Measurements from ENCODE around the gene SH3BGRL2. TPM values are rescaled to one million over a fixed set of nuclear protein-coding genes. Genes with fewer than 3 reads are reported as not detected.

Gene SH3BGRL2
- total RNA-seq, 1 donor from 2014 or later: 47.0 TPM

- Histone ChIP-seq H2AFZ (replicated peaks) (no peak overlapping the region), H3K79me2 (ENCODE audit: low read depth) (no peaks in the 10 kb centered on the region), H3K4me1 (peaks cover 18% of the 10 kb centered on the region), H3K27me3 (no peaks in the 10 kb centered on the region), H3K36me3 (no peaks in the 10 kb centered on the region), H3K9ac (no peak overlapping the region), H4K20me1 (ENCODE audit: low read depth) (no peaks in the 10 kb centered on the region), H3K4me2 (no peak overlapping the region), H3F3A (ENCODE audit: low read depth) (no peaks in the 10 kb centered on the region), H3K4me3 (no peak overlapping the region), H3K27ac (no peak overlapping the region), H3K9me3 (ENCODE audit: low read depth) (no peaks in the 10 kb centered on the region)
- Mint-ChIP-seq H3K4me1 (no peaks in the 10 kb centered on the region), H3K9me3 (no peaks in the 10 kb centered on the region), H3K27ac (no peak overlapping the region), H3K4me3 (no peak overlapping the region), H3K27me3 (ENCODE audit: insufficient read depth, low read depth) (no peaks in the 10 kb centered on the region), H3K36me3 (peaks cover 10% of the 10 kb centered on the region)
- TF ChIP-seq EZH2phosphoT487 (IDR thresholded peaks at IDR 0.05): no peak
- TF ChIP-seq CTCF (IDR thresholded peaks at IDR 0.05): no peak
- no peak for TF ChIP-seq EZH2 (IDR thresholded peaks at IDR 0.05)
- DNase-seq (ENCODE audit: low spot score): no peak
Measured at GRCh38 chr6:79706527-79706926, 75.4 kb downstream of the SH3BGRL2 start.

- DNase-seq (ENCODE audit: low spot score): no peak
- no peak overlapping the region for H3K4me3 Mint-ChIP-seq
- peaks cover 2% of the 10 kb centered on the region for H3K27me3 Mint-ChIP-seq (ENCODE audit: insufficient read depth, low read depth)
Measured at GRCh38 chr6:79707621-79708020, 76.5 kb downstream of the SH3BGRL2 start.

GRCh38 chr6:79708095-79708791 is 77.1 kb downstream of the SH3BGRL2 start:
- Mint-ChIP-seq H3K36me3 (peaks cover 3% of the 10 kb centered on the region), H3K4me1 (no peaks in the 10 kb centered on the region), H3K9me3 (no peaks in the 10 kb centered on the region), H3K27me3 (ENCODE audit: insufficient read depth, low read depth) (peaks cover 2% of the 10 kb centered on the region), H3K27ac (no peak overlapping the region), H3K4me3 (no peak overlapping the region)
- H3K4me2 ChIP-seq: no peak overlapping the region
- DNase-seq (ENCODE audit: low spot score): no peak
- no peak overlapping the region for H3K4me3 ChIP-seq
- peaks cover 14% of the 10 kb centered on the region for H3K4me1 ChIP-seq
- H3K27me3 ChIP-seq: no peaks in the 10 kb centered on the region
- no peak overlapping the region for H3K27ac ChIP-seq
- TF ChIP-seq CTCF (IDR thresholded peaks at IDR 0.05) (no peak), EZH2phosphoT487 (IDR thresholded peaks at IDR 0.05) (no peak), EZH2 (IDR thresholded peaks at IDR 0.05) (no peak)
- no peaks in the 10 kb centered on the region for H3K36me3 ChIP-seq
- no peak overlapping the region for H3K9ac ChIP-seq
- no peaks in the 10 kb centered on the region for H3K9me3 ChIP-seq (ENCODE audit: low read depth)
- no peak overlapping the region for H2AFZ ChIP-seq (replicated peaks)
- H3K79me2 ChIP-seq (ENCODE audit: low read depth): no peaks in the 10 kb centered on the region
- H4K20me1 ChIP-seq (ENCODE audit: low read depth): no peaks in the 10 kb centered on the region
- H3F3A ChIP-seq (ENCODE audit: low read depth): no peaks in the 10 kb centered on the region

More at GRCh38 chr6:79707621-79708020, 76.5 kb downstream of the SH3BGRL2 start:
- Histone ChIP-seq H2AFZ (replicated peaks) (no peak overlapping the region), H3K79me2 (ENCODE audit: low read depth) (no peaks in the 10 kb centered on the region), H3K4me3 (no peak overlapping the region), H4K20me1 (ENCODE audit: low read depth) (no peaks in the 10 kb centered on the region), H3K27ac (no peak overlapping the region), H3K9ac (no peak overlapping the region), H3K9me3 (ENCODE audit: low read depth) (no peaks in the 10 kb centered on the region), H3K36me3 (no peaks in the 10 kb centered on the region), H3F3A (ENCODE audit: low read depth) (no peaks in the 10 kb centered on the region), H3K4me1 (peaks cover 19% of the 10 kb centered on the region), H3K4me2 (no peak overlapping the region), H3K27me3 (no peaks in the 10 kb centered on the region)
- H3K27ac Mint-ChIP-seq: no peak overlapping the region
- H3K4me1 Mint-ChIP-seq: no peaks in the 10 kb centered on the region
- peaks cover 8% of the 10 kb centered on the region for H3K36me3 Mint-ChIP-seq
- no peaks in the 10 kb centered on the region for H3K9me3 Mint-ChIP-seq
- TF ChIP-seq CTCF (IDR thresholded peaks at IDR 0.05) (no peak), EZH2 (IDR thresholded peaks at IDR 0.05) (no peak), EZH2phosphoT487 (IDR thresholded peaks at IDR 0.05) (no peak)
